B cell (primary cell): ENCODE results near the gene TIFAB.

Source experiments
- EZH2 ChIP-seq: IDR thresholded peaks from 2 replicates; pipeline ENCODE4 v1.6.1; 2012; ENCODE audit warnings: borderline replicate concordance, low read depth, mild to moderate bottlenecking, moderate library complexity, low read length; ENCODE audit not compliant: insufficient read depth, poor library complexity, severe bottlenecking
- TF ChIP-seq, protein P1 (sequence below): fragments of 200-600 bp; IDR thresholded peaks from one replicate; pipeline ENCODE4 v1.8.0; 2022; ENCODE audit warnings: antibody characterized with exemption, mild to moderate bottlenecking

DNA sequence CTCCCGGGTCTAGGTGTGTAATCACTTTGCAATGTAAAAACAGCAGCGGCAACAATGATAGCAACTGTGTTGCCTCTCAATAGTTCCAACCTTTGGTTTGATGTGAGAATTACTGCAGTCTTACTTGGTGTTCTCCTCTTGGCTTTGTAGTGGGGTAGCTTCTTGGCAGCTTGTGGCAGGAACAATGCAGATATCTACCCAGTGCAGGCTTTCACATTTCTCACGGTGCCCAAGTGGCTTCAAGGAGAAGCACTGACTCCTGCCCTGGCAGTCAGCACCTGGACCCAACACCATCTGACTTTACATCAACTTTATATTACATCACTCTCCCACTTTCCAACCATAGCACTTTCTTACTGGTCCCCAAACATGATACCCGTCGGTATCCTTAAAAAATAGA lies 28.4 kb upstream of the TIFAB start:
- TF ChIP-seq, protein P1, sequence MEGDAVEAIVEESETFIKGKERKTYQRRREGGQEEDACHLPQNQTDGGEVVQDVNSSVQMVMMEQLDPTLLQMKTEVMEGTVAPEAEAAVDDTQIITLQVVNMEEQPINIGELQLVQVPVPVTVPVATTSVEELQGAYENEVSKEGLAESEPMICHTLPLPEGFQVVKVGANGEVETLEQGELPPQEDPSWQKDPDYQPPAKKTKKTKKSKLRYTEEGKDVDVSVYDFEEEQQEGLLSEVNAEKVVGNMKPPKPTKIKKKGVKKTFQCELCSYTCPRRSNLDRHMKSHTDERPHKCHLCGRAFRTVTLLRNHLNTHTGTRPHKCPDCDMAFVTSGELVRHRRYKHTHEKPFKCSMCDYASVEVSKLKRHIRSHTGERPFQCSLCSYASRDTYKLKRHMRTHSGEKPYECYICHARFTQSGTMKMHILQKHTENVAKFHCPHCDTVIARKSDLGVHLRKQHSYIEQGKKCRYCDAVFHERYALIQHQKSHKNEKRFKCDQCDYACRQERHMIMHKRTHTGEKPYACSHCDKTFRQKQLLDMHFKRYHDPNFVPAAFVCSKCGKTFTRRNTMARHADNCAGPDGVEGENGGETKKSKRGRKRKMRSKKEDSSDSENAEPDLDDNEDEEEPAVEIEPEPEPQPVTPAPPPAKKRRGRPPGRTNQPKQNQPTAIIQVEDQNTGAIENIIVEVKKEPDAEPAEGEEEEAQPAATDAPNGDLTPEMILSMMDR = no peak
- no peak for TF ChIP-seq EZH2
